ENCODE data around the gene POLR3K.
A peak's percentile ranks its signal among the peaks of the same experiment; 100 is the strongest.
"Not testable (repeated sequence)": the region's sequence is repeated elsewhere in the genome, so short reads cannot be mapped to it uniquely, and the experiment has no call there.

Gene POLR3K

GRCh38 chr16:42069-42457 lies 11.3 kb downstream of the POLR3K start:
- DNase-seq: no peak

GRCh38 chr16:41439-42068 lies 11.9 kb downstream of the POLR3K start:
- no peak for DNase-seq

- peak; percentile 59 for DNase-seq
Measured at GRCh38 chr16:38941-39892, 14.2 kb downstream of the POLR3K start.

DNA sequence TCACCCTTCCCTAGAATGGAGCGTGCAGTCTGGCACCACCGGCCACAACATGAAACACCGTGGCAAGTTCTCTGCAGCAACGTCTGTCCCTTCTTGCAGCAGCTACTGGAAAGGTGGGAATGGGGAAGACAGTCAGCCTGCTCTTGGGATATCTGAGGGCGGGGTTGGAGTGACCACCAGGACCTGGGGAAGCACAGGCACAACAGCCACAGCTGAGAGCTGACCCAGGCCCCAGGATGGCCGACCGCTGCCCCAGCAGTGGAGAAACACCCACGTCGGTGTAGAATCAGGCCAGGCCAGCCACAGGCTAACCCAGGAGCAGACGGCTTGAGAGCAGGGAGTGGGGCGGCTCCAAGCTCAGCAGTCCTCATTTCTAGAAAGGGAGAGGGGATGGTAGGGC lies 15.2 kb downstream of the POLR3K start:
- DNase-seq: not testable (repeated sequence)

GRCh38 chr16:37511-37910 lies 15.9 kb downstream of the POLR3K start:
- DNase-seq: no peak

GRCh38 chr16:36336-36984 lies 16.9 kb downstream of the POLR3K start:
- DNase-seq: no peak

- DNase-seq: no peak
Measured at GRCh38 chr16:35678-36305, 17.6 kb downstream of the POLR3K start.

GRCh38 chr16:35011-35677 lies 18.3 kb downstream of the POLR3K start:
- no peak for DNase-seq

- DNase-seq: no peak
Measured at GRCh38 chr16:34648-34987, 18.8 kb downstream of the POLR3K start.

GRCh38 chr16:33877-34647 lies 19.3 kb downstream of the POLR3K start:
- DNase-seq: no peak

DNA sequence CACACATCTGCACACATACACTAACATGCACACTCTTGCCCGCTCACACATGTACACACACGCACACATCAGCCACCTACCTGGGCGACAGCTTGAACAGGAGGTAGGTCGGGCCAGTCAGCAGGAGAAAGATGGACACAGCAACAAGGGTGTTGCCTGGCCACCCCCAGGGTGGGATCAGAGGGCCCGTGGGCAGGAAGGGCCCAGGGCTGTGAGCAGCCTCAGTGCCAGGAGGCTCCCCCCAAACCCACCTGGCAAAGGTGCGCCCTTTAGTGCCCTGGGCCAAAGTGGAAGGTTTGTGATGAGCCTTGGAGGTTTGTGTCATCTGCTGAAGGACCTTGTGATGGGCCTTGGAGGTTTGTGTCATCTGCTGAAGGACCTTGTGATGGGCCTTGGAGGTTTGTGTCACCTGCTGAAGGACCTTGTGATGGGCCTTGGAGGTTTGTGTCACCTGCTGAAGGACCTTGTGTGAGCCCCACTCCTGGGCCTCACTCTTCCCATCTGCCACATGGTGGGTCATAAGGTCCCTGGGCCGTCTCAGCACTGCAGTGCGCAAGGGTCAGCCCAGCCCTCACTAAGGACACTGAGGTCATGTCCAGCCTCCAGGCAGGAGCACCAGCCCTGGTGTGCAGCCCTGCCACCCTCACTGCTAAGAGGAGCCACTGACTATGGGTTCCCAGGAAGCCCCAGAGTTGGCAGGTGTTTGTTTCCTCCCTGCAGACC lies 20.1 kb downstream of the POLR3K start:
- not testable (repeated sequence) for DNase-seq

GRCh38 chr16:30627-31026 lies 22.8 kb downstream of the POLR3K start:
- DNase-seq: not testable (repeated sequence)

- DNase-seq: not testable (repeated sequence)
Measured at GRCh38 chr16:25926-26348, 27.5 kb downstream of the POLR3K start.

DNA sequence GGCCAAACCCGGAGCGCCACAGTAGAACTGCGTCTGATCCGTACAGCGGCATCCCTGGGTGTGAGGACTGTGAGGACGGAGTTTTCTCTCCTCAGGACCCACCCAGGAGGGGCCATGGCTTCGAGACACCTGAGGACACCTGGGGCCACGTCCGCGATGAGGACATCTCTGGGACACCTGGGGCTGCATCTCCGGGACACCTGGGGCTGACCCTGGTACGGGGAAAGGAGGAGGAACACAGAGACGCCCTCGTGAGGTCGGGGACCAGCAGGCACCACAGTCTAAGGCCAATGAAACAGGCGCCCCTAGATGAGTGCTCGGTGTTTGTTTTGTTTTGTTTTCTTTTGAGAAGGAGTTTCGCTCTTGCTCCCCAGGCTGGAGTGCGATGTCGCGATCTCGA lies 29.3 kb downstream of the POLR3K start:
- not testable (repeated sequence) for DNase-seq

DNA sequence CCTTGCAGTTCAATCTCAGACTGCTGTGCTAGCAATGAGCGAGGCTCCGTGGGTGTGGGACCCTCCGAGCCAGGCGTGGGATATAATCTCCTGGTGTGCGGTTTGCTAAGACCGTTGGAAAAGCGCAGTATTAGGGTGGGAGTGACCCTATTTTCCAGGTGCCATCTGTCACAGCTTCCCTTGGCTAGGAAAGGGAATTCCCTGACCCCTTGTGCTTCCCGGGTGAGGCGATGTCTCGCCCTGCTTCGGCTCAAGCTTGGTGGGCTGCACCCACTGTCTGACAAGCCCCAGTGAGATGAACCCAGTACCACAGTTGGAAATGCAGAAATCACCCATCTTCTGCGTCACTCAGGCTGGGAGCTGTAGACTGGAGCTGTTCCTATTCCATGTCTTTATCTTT lies 32.5 kb downstream of the POLR3K start:
- not testable (repeated sequence) for DNase-seq

DNA sequence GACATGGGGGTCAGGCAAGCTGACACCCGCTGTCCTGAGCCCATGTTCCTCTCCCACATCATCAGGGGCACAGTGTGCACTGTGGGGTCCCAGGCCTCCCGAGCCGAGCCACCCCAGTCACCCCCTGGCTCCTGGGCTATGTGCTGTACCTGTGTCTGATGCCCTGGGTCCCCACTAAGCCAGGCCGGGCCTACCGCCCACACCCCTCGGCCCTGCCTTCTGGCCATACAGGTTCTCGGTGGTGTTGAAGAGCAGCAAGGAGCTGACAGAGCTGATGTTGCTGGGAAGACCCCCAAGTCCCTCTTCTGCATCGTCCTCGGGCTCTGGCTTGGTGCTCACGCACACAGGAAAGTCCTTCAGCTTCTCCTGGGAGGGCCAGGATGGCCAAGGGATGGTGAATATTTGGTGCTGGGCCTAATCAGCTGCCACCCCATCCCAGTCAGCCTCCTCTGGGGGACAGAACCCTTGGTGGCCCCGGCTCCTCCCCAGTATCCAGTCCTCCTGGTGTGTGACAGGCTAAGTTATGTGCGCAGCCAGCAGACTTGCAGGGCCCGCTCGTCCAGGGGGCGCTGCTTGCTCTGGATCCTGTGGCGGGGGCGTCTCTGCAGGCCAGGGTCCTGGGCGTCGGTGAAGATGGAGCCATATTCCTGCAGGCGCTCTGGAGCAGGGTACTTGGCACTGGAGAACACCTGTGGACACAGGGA lies 36.2 kb downstream of the POLR3K start:
- not testable (repeated sequence) for DNase-seq

DNA sequence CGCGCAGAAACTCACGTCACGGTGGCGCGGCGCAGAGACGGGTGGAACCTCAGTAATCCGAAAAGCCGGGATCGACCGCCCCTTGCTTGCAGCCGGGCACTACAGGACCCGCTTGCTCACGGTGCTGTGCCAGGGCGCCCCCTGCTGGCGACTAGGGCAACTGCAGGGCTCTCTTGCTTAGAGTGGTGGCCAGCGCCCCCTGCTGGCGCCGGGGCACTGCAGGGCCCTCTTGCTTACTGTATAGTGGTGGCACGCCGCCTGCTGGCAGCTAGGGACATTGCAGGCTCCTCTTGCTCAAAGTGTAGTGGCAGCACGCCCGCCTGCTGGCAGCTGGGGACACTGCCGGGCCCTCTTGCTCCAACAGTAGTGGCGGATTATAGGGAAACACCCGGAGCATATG lies 42.6 kb downstream of the POLR3K start:
- DNase-seq: not testable (repeated sequence)

DNA sequence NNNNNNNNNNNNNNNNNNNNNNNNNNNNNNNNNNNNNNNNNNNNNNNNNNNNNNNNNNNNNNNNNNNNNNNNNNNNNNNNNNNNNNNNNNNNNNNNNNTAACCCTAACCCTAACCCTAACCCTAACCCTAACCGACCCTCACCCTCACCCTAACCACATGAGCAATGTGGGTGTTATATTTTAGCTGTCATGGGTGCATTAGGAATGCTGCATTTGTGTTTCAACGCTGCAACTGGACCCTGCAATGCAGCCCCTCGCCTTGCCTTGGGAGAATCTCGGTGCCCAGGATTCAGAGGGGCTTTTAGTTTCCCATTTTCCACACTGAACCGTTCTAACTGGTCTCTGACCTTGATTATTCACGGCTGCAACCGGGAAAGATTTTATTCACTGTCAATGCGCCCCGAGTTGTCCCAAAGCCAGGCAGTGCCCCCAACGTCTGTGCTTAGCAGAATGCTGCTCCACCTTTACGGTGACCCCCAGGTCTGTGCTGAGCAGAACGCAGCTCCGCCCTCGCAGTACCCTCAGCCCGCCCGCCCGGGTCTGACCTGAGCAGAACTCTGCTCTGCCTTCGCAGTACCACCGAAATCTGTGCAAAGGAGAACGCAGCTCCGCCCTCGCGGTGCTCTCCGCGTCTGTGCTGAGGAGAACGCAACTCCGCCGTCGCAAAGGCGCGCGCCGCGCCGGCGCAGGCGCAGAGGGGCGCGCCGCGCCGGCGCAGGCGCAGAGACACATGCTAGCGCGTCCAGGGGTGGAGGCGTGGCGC lies 43.3 kb downstream of the POLR3K start:
- no peak for DNase-seq

Data from CD4-positive, alpha-beta T cell treated with Interleukin-17A for 4 hours (primary cell).